K562 (cell line): ENCODE data around the gene ASB6. TPM values are rescaled to one million over a fixed set of nuclear protein-coding genes. Genes with fewer than 3 reads are reported as not detected.

ENCODE experiments used
- ATAC-seq: fragments of 200-7000 bp; cut with Tn5 transposase; 3 replicates; pipeline ENCODE4 v1.9.1; 2020; ENCODE audit warnings: moderate library complexity
- BruUV-seq: library from RNA; stranded (reverse); fragments of 400-500 nt; replicated peaks from 2 replicates; lab custom pipeline; 2021; lab: Mats Ljungman, UMichigan
- CTCF ChIA-PET: fragments of 300-600 bp; formaldehyde crosslinking; extraction: SDS; loops from one replicate; lab custom pipeline; 2021; ENCODE audit warnings: low intra/inter-chr PET ratio; lab: Yijun Ruan, JAX
- POLR2A ChIA-PET: fragments of 300-600, 350-650 bp; sonication (Branson Sonifier 250); formaldehyde crosslinking; extraction: SDS; loops from one replicate; lab custom pipeline; 2021; ENCODE audit warnings: antibody characterized with exemption, inconsistent platforms; lab: Yijun Ruan, JAX
- DNase-seq, 4 experiments: peaks; one replicate each; pipeline versions ENCODE4 v3.0.0 to v3.0.0-alpha.2; 2011 to 2018; ENCODE audit warnings: low spot score in 3 of 4, mixed read lengths in 3 of 4; ENCODE audit errors: extremely low read depth in 1 of 4
- FAIRE-seq: peaks from 2 replicates; lab custom pipeline; 2011; peaks lifted over from hg19 to GRCh38; lab: Jason Lieb, UNC
- H2AFZ ChIP-seq: 2 replicates; pipeline ENCODE4 v1.6.0; 2011; ENCODE audit warnings: low read depth, low read length, control low read depth, inconsistent platforms
- H3K27ac ChIP-seq: fragments of 200-600 bp; 3 replicates; pipeline ENCODE4 v1.8.0; 2011; ENCODE audit warnings: low read depth, mild to moderate bottlenecking, control low read depth, inconsistent platforms, low read length, moderate library complexity, mixed read lengths; ENCODE audit errors: extremely low read depth
- H3K27me3 ChIP-seq, 2 experiments: fragments of 300-600 bp in 1 of 2; 2 replicates in 1 of 2; 3 replicates in 1 of 2; pipeline versions ENCODE4 v1.6.0 to v1.8.0; 2011; ENCODE audit warnings: inconsistent platforms in 2 of 2, low read length in 2 of 2, mild to moderate bottlenecking in 1 of 2, mixed read lengths in 1 of 2, moderate library complexity in 1 of 2; ENCODE audit not compliant: control insufficient read depth in 2 of 2, insufficient read depth in 2 of 2
- H3K36me3 ChIP-seq: fragments of 300-600 bp; 3 replicates; pipeline ENCODE4 v1.8.0; 2011; ENCODE audit warnings: mild to moderate bottlenecking, low read length, inconsistent platforms; ENCODE audit not compliant: control insufficient read depth, insufficient read depth
- H3K4me1 ChIP-seq, 2 experiments: fragments of 200-600 bp in 1 of 2; replicated peaks in 1 of 2; 2 replicates in 1 of 2; 3 replicates in 1 of 2; pipeline versions ENCODE4 v1.5.1 to v1.8.0; 2011; ENCODE audit warnings: inconsistent platforms in 2 of 2, low read length in 2 of 2, mild to moderate bottlenecking in 1 of 2, mixed read lengths in 1 of 2, moderate library complexity in 1 of 2; ENCODE audit not compliant: control insufficient read depth in 2 of 2, insufficient read depth in 2 of 2
- H3K4me2 ChIP-seq: 2 replicates; pipeline ENCODE4 v1.6.1; 2011; ENCODE audit warnings: low read length, control low read depth, inconsistent platforms, mixed read lengths; ENCODE audit not compliant: insufficient read depth
- H3K4me3 ChIP-seq: fragments of 200-600 bp; sonication (generic), shearing (Covaris generic); 2 replicates; pipeline ENCODE4 v1.5.1; 2016; ENCODE audit warnings: control low read depth, inconsistent platforms
- H3K79me2 ChIP-seq: fragments of 200-600 bp; 3 replicates; pipeline ENCODE4 v1.8.0; 2011; ENCODE audit warnings: low read length, inconsistent platforms; ENCODE audit not compliant: control insufficient read depth, insufficient read depth
- H3K9ac ChIP-seq, 2 experiments: 2 replicates each; pipeline versions ENCODE4 v1.6.0 to v1.6.1; 2011; ENCODE audit warnings: low read depth in 2 of 2, low read length in 2 of 2, control low read depth in 1 of 2, inconsistent platforms in 1 of 2, mild to moderate bottlenecking in 1 of 2, mixed read lengths in 1 of 2; ENCODE audit not compliant: insufficient read depth in 1 of 2
- H3K9me1 ChIP-seq: one replicate; pipeline ENCODE4 v1.6.0; 2011; ENCODE audit warnings: inconsistent platforms, mild to moderate bottlenecking, low read length, moderate library complexity; ENCODE audit not compliant: control insufficient read depth, insufficient read depth
- H3K9me3 ChIP-seq: replicated peaks from 2 replicates; pipeline ENCODE4 v1.5.1; 2011; ENCODE audit warnings: low read depth, low read length, inconsistent platforms; ENCODE audit not compliant: control insufficient read depth, insufficient read depth
- H4K20me1 ChIP-seq: replicated peaks from 2 replicates; pipeline ENCODE4 v1.6.1; 2011; ENCODE audit warnings: low read length, inconsistent platforms, mixed read lengths; ENCODE audit not compliant: control insufficient read depth, insufficient read depth
- AFF1 ChIP-seq, 2 experiments: fragments of 450-650 bp; IDR thresholded peaks; 2 replicates each; pipeline ENCODE4 v1.6.1; 2018; ENCODE audit warnings: mild to moderate bottlenecking in 2 of 2, low read depth in 1 of 2; ENCODE audit not compliant: partially characterized antibody in 2 of 2
- ATF4 ChIP-seq: fragments of 450-650 bp; formaldehyde crosslinking; IDR thresholded peaks from 2 replicates; pipeline ENCODE4 v1.4.0; 2022; ENCODE audit warnings: mild to moderate bottlenecking, moderate library complexity
- BRD4 ChIP-seq: fragments of 200-600 bp; sonication (generic); IDR thresholded peaks from 2 replicates; pipeline ENCODE4 v1.6.1; 2017; ENCODE audit warnings: inconsistent platforms
- CBX3 ChIP-seq, 2 experiments: IDR thresholded peaks; 1 replicate in 1 of 2; 2 replicates in 1 of 2; pipeline ENCODE4 v1.6.1; 2012; ENCODE audit warnings: inconsistent platforms in 2 of 2, low read length in 2 of 2, borderline replicate concordance in 1 of 2, control low read depth in 1 of 2
- CREM ChIP-seq: IDR thresholded peaks from 2 replicates; pipeline ENCODE4 v1.6.1; 2014; ENCODE audit warnings: antibody characterized with exemption, low read depth
- E2F3 ChIP-seq: fragments of 250-450 bp; sonication (Bioruptor Pico); IDR thresholded peaks from 2 replicates; pipeline ENCODE4 v1.4.0; 2020; ENCODE audit warnings: mild to moderate bottlenecking
- NFXL1 ChIP-seq: fragments of 450-650 bp; formaldehyde crosslinking; IDR thresholded peaks from 2 replicates; pipeline ENCODE4 v1.4.0; 2021; ENCODE audit warnings: mild to moderate bottlenecking
- NR2C2 ChIP-seq, 2 experiments: fragments of 200-800 bp in 1 of 2; sonication (Bioruptor generic) in 1 of 2; sonication (generic) in 1 of 2; formaldehyde crosslinking in 1 of 2; IDR thresholded peaks; 2 replicates each; pipeline versions ENCODE4 v1.6.1 to v1.8.0; 2016 to 2022; ENCODE audit warnings: mild to moderate bottlenecking in 1 of 2, missing compliant biosample characterization in 1 of 2, missing genetic modification characterization in 1 of 2, missing genetic modification reagents in 1 of 2
- PCBP1 ChIP-seq: fragments of 200-400 bp; formaldehyde crosslinking; IDR thresholded peaks from 2 replicates; pipeline ENCODE4 v1.6.1; 2018; ENCODE audit warnings: mild to moderate bottlenecking, low read depth, low read length; ENCODE audit not compliant: poor library complexity, severe bottlenecking
- PTRF ChIP-seq: fragments of 450-650 bp; IDR thresholded peaks from 2 replicates; pipeline ENCODE4 v1.6.1; 2016; ENCODE audit warnings: mild to moderate bottlenecking, missing genetic modification characterization, missing compliant biosample characterization
- RBM15 ChIP-seq: fragments of 200-400 bp; formaldehyde crosslinking; IDR thresholded peaks from 2 replicates; pipeline ENCODE4 v1.6.1; 2018; ENCODE audit warnings: mild to moderate bottlenecking, low read length, moderate library complexity; ENCODE audit not compliant: insufficient read depth
- RNF2 ChIP-seq: sonication (generic); IDR thresholded peaks from 2 replicates; pipeline ENCODE4 v1.6.1; 2016
- TEAD2 ChIP-seq: fragments of 450-650 bp; IDR thresholded peaks from 2 replicates; pipeline ENCODE4 v1.6.1; 2016; ENCODE audit warnings: missing genetic modification characterization, control low read depth, missing compliant biosample characterization
- VEZF1 ChIP-seq: fragments of 200-800 bp; sonication (Bioruptor generic); IDR thresholded peaks from 2 replicates; pipeline ENCODE4 v1.6.1; 2017; ENCODE audit warnings: missing genetic modification characterization, missing compliant biosample characterization
- ZEB2 ChIP-seq: fragments of 450-650 bp; IDR thresholded peaks from 2 replicates; pipeline ENCODE4 v1.6.1; 2016
- ZNF143 ChIP-seq: sonication (generic); formaldehyde crosslinking; IDR thresholded peaks from 2 replicates; pipeline ENCODE4 v1.9.0; 2022; ENCODE audit warnings: mild to moderate bottlenecking, missing genetic modification reagents
- WGBS: fragments of 100-300 bp; shearing (Covaris generic); methylation state at CpG from one replicate; pipeline ENCODE4 v1.1.6; 2016; ENCODE audit warnings: low coverage, mixed read lengths; ENCODE audit not compliant: insufficient coverage; ENCODE audit errors: missing lambda C conversion rate; 5-methylcytosine and 5-hydroxymethylcytosine counted together
- in situ Hi-C: fragments of 300-500 bp; cut with MboI; formaldehyde crosslinking; loops from 4 replicates; pipeline ENCODE4 v1.15.0; 2018; ENCODE audit warnings: inconsistent platforms, mixed read lengths
- intact Hi-C: fragments of 100-400 bp; cut with micrococcal nuclease; formaldehyde crosslinking; loops from 2 replicates; pipeline ENCODE4 v1.14.2; 2022
- polyA plus RNA-seq, 8 experiments: library from polyadenylated mRNA; depleted of rRNA in 4 of 8; stranded (reverse) in 5 of 8; unstranded in 3 of 8; fragments of >200 nt; fragmentation: Nextera tagmentation in 2 of 8; fragmentation: Illumina TruSeq in 1 of 8; extraction: Ambion mirVana in 2 of 8; extraction: Trizol in 1 of 8; gene quantifications; 2 replicates each; pipeline versions ENCODE4 v1.2.1 to v1.2.3, GENCODE V29; 2011 to 2014; ENCODE audit warnings: inconsistent platforms in 1 of 8, missing spikeins in 1 of 8
- total RNA-seq, 7 experiments: library from RNA; depleted of rRNA in 6 of 7; stranded (reverse); fragments of >200 nt in 6 of 7; fragmentation: Illumina TruSeq in 2 of 7; extraction: Trizol in 2 of 7; gene quantifications; 2 replicates each; pipeline versions ENCODE4 v1.2.1 to v1.2.3, GENCODE V29; 2011 to 2021; ENCODE audit warnings: low replicate concordance in 1 of 7

The ASB6 gene
- total and polyA plus RNA-seq, 9 of the 15 experiments (the other 6 are each of a cell fraction or from before 2014, with no cell fraction given): 0.92 to 17.8 (median 11.3) TPM

GRCh38 chr9:129669946-129670345 lies 28.0 kb upstream of the ASB6 start:
- Histone ChIP-seq H3K27me3 (peaks cover 23 to 58% of the 10 kb centered on the region in 2 experiments), H3K4me1 (peaks cover 0 to 42% of the 10 kb centered on the region in 2 experiments; a peak in 2 of 5 replicates), H3K36me3 (no peaks in the 10 kb centered on the region; the same call in 2 of the 3 replicates), H3K9me3 (no peaks in the 10 kb centered on the region), H3K4me3 (no peak overlapping the region), H3K9ac (no peak overlapping the region; a peak in 1 of 4 replicates), H3K9me1 (peaks cover 3% of the 10 kb centered on the region), H2AFZ (no peak overlapping the region), H3K4me2 (no peak overlapping the region), H3K27ac (no peak overlapping the region), H4K20me1 (peaks cover 16% of the 10 kb centered on the region; the same call in 1 of the 2 replicates), H3K79me2 (no peaks in the 10 kb centered on the region)
- ATAC-seq (no peak), DNase-seq (peak in 1 of 4 experiments; percentile 18), FAIRE-seq (peak; percentile 54)
- CTCF ChIA-PET: no interaction called here
- TF ChIP-seq ZEB2: no peak
- TF ChIP-seq CBX3 (IDR thresholded peaks at IDR 0.05; ENCODE audit: borderline replicate concordance in 1 of 2, low read length in 2 of 2): no peak
- 0 out of 2 replicates have a peak, but pooled peaks have one; percentile 12 for TF ChIP-seq CREM
- TF ChIP-seq PTRF: no peak
- TF ChIP-seq RNF2: no peak
- TF ChIP-seq BRD4: no peak
- TF ChIP-seq E2F3 (CRISPR knock-in tag): no peak
- TF ChIP-seq TEAD2 (tag): no peak
- TF ChIP-seq NR2C2 (CRISPR knock-in tag; IDR thresholded peaks at IDR 0.05): no peak
- TF ChIP-seq NR2C2 (tag; IDR thresholded peaks at IDR 0.05): no peak
- TF ChIP-seq AFF1 (IDR thresholded peaks at IDR 0.05; ENCODE audit: low read depth in 1 of 2, partially characterized antibody in 2 of 2): no peak
- TF ChIP-seq RBM15: no peak
- 0 out of 2 replicates have a peak, but pooled peaks have one; percentile 31 for TF ChIP-seq ZNF143 (CRISPR knock-in tag)
- no peak for TF ChIP-seq PCBP1
- no peak for TF ChIP-seq VEZF1 (CRISPR knock-in tag)
- no peak for TF ChIP-seq NFXL1 (CRISPR knock-in tag)
- no peak for TF ChIP-seq ATF4
- no TSS peak for BruUV-seq
- WGBS: 48% methylated on average over 13 of the region's 13 CpGs
- in situ Hi-C loops (loop anchor here (5.0 to 25.0 kb wide), 5 partner anchors 667 to 1455 kb away; partner anchors contain the start of genes COQ4 and TRUB2), intact Hi-C loops (loop anchor here (10.0 kb wide), 1 partner anchor 975 kb away; no protein-coding TSS in a partner anchor)
- POLR2A ChIA-PET: no interaction called here
